Measurements from ENCODE around the gene CDC42BPB. TPM values are rescaled to one million over a fixed set of nuclear protein-coding genes. Genes with fewer than 3 reads are reported as not detected.
"Not testable (repeated sequence)": the region's sequence is repeated elsewhere in the genome, so short reads cannot be mapped to it uniquely, and the experiment has no call there.

CDC42BPB gene
- total RNA-seq, 2 donors from 2014 or later, result 66.2 to 102 TPM

- intact Hi-C loops (cut with DNase I), result no loop called here
- WGBS, 2 donors, result 86 to 87% methylated on average over 14 of the region's 14 CpGs
- Histone ChIP-seq H3K27me3 (no peaks in the 10 kb centered on the region), H3K9me3 (no peaks in the 10 kb centered on the region), H3K4me1 (no peaks in the 10 kb centered on the region), H3K27ac (no peak overlapping the region), H3K36me3 (replicated peaks in 1 of 2; ENCODE audit: insufficient read depth in 1 of 2, low read depth in 2 of 2) (no peaks in the 10 kb centered on the region), H3K4me3 (no peak overlapping the region)
- TF ChIP-seq POLR2A (IDR thresholded peaks at IDR 0.05), result no peak
- no peak for TF ChIP-seq CTCF (IDR thresholded peaks at IDR 0.05)
- ATAC-seq (no peak), DNase-seq (no peak)
Measured at GRCh38 chr14:102897299-102898027, 159.9 kb downstream of the CDC42BPB start.

- H3K27me3 ChIP-seq; intact Hi-C loops (cut with DNase I); H3K27ac ChIP-seq; H3K4me1 ChIP-seq; ATAC-seq; H3K4me3 ChIP-seq; DNase-seq; H3K9me3 ChIP-seq; H3K36me3 ChIP-seq (replicated peaks in 1 of 2; ENCODE audit: insufficient read depth in 1 of 2, low read depth in 2 of 2): not testable (repeated sequence)
Measured at GRCh38 chr14:102896735-102897134, 160.6 kb downstream of the CDC42BPB start.

- peak; percentile 65 for ATAC-seq
Measured at GRCh38 chr14:102893452-102893851, 163.9 kb downstream of the CDC42BPB start.

GRCh38 chr14:102892651-102893050 lies 164.7 kb downstream of the CDC42BPB start:
- no peak overlapping the region for H3K4me3 ChIP-seq
- H3K27me3 ChIP-seq, result no peaks in the 10 kb centered on the region
- H3K36me3 ChIP-seq (replicated peaks in 1 of 2; ENCODE audit: insufficient read depth in 1 of 2, low read depth in 2 of 2), result no peaks in the 10 kb centered on the region
- H3K27ac ChIP-seq, result no peak overlapping the region
- DNase-seq (no peak), ATAC-seq (no peak)
- intact Hi-C loops (cut with DNase I), result no loop called here
- no peaks in the 10 kb centered on the region for H3K4me1 ChIP-seq
- WGBS, 2 donors, result 97 to 98% methylated on average over 8 of the region's 8 CpGs
- no peaks in the 10 kb centered on the region for H3K9me3 ChIP-seq
- no peak for TF ChIP-seq CTCF (IDR thresholded peaks at IDR 0.05)
- no peak for TF ChIP-seq POLR2A (IDR thresholded peaks at IDR 0.05)

More at GRCh38 chr14:102893452-102893851, 163.9 kb downstream of the CDC42BPB start:
- intact Hi-C loops (cut with DNase I), result no loop called here
- Histone ChIP-seq H3K9me3 (no peaks in the 10 kb centered on the region), H3K4me3 (no peak overlapping the region), H3K4me1 (no peaks in the 10 kb centered on the region), H3K36me3 (replicated peaks in 1 of 2; ENCODE audit: insufficient read depth in 1 of 2, low read depth in 2 of 2) (no peaks in the 10 kb centered on the region), H3K27ac (no peak overlapping the region), H3K27me3 (no peaks in the 10 kb centered on the region)
- TF ChIP-seq POLR2A (IDR thresholded peaks at IDR 0.05), result no peak
- TF ChIP-seq CTCF (IDR thresholded peaks at IDR 0.05), result no peak
- WGBS, 2 donors, result 69 to 89% methylated on average over 9 of the region's 9 CpGs
- peak in 3 of 4 donors; percentile 37 to 60 (median 41) for DNase-seq

GRCh38 chr14:102891556-102891955 lies 165.8 kb downstream of the CDC42BPB start:
- 75 to 84% methylated on average over 4 of the region's 4 CpGs for WGBS, 2 donors
- Histone ChIP-seq H3K27ac (no peak overlapping the region), H3K4me3 (no peak overlapping the region), H3K9me3 (no peaks in the 10 kb centered on the region), H3K36me3 (replicated peaks in 1 of 2; ENCODE audit: insufficient read depth in 1 of 2, low read depth in 2 of 2) (no peaks in the 10 kb centered on the region), H3K4me1 (no peaks in the 10 kb centered on the region), H3K27me3 (no peaks in the 10 kb centered on the region)
- ATAC-seq (no peak), DNase-seq (no peak)
- TF ChIP-seq POLR2A (IDR thresholded peaks at IDR 0.05), result no peak
- TF ChIP-seq CTCF (IDR thresholded peaks at IDR 0.05), result no peak
- intact Hi-C loops (cut with DNase I), result no loop called here
